MCF 10A (cell line): Measurements from ENCODE around the gene PCYOX1L. TPM values are rescaled to one million over a fixed set of nuclear protein-coding genes. Genes with fewer than 3 reads are reported as not detected.

Experiments used
- BruUV-seq: library from RNA; stranded (reverse); fragments of 400-500 nt; replicated peaks from 2 replicates; lab custom pipeline; 2021; lab: Mats Ljungman, UMichigan
- CTCF ChIA-PET: fragments of 300-600 bp; sonication (Branson Sonifier 250); formaldehyde crosslinking; extraction: SDS; loops from one replicate; lab custom pipeline; 2021; ENCODE audit warnings: antibody characterized with exemption, inconsistent platforms; lab: Yijun Ruan, JAX
- POLR2A ChIA-PET: fragments of 300-600, 350-650 bp; sonication (Branson Sonifier 250); formaldehyde crosslinking; extraction: SDS; loops from one replicate; lab custom pipeline; 2020; ENCODE audit warnings: antibody characterized with exemption, inconsistent platforms; lab: Yijun Ruan, JAX
- DNase-seq: peaks from one replicate; pipeline ENCODE4 v3.0.0-alpha.2; 2018; ENCODE audit not compliant: unreplicated experiment
- H3K27ac Mint-ChIP-seq: one replicate; pipeline ENCODE4 v1.8.0; 2022; ENCODE audit warnings: mild to moderate bottlenecking, low read depth, mixed read lengths; ENCODE audit not compliant: unreplicated experiment
- H3K27me3 Mint-ChIP-seq: one replicate; pipeline ENCODE4 v1.8.0; 2022; ENCODE audit warnings: mixed read lengths; ENCODE audit not compliant: insufficient read depth, unreplicated experiment
- H3K36me3 Mint-ChIP-seq: one replicate; pipeline ENCODE4 v1.8.0; 2022; ENCODE audit warnings: mild to moderate bottlenecking, moderate library complexity, mixed read lengths; ENCODE audit not compliant: insufficient read depth, unreplicated experiment
- H3K4me1 Mint-ChIP-seq: one replicate; pipeline ENCODE4 v1.8.0; 2022; ENCODE audit warnings: mixed read lengths; ENCODE audit not compliant: insufficient read depth, unreplicated experiment
- H3K4me3 Mint-ChIP-seq: one replicate; pipeline ENCODE4 v1.8.0; 2022; ENCODE audit warnings: mild to moderate bottlenecking, moderate library complexity, mixed read lengths; ENCODE audit not compliant: unreplicated experiment
- H3K9me3 Mint-ChIP-seq: one replicate; pipeline ENCODE4 v1.8.0; 2022; ENCODE audit warnings: mixed read lengths; ENCODE audit not compliant: unreplicated experiment
- intact Hi-C: fragments of 100-400 bp; cut with micrococcal nuclease; formaldehyde crosslinking; loops from 2 replicates; pipeline ENCODE4 v1.14.1; 2022
- total RNA-seq: library from RNA; stranded (reverse); gene quantifications from 2 replicates; pipeline ENCODE4 v1.2.3, GENCODE V29; 2022
- TF ChIP-seq, protein P1 (sequence below): fragments of 200-600 bp; IDR thresholded peaks from one replicate; pipeline ENCODE4 v1.8.0; 2022; ENCODE audit warnings: antibody characterized with exemption, mild to moderate bottlenecking; ENCODE audit not compliant: unreplicated experiment

PCYOX1L gene
- total RNA-seq, 1 experiment from 2014 or later = 7.7 TPM

DNA sequence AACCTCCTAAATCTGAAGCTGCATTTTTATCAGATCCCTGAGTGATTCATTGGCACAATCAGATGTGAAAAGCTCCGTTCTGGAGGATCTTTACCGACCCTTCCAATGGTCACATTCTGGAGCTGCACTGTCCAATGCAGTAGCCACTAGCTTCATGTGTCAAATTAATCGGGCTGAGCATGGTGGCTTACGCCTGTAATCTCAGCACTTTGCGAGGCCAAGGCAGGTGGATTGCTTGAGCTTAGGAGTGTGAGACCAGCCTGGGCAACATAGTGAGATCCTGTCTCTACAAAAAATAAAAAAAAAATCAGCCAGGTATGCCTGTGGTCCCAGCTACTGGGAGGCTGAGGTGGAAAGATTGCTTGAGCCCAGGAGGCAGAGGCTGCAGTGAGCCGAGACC lies 17.6 kb downstream of the PCYOX1L start:
- intact Hi-C loops = no loop called here
- DNase-seq = no peak
- H3K4me1 Mint-ChIP-seq = no peaks in the 10 kb centered on the region
- H3K4me3 Mint-ChIP-seq = no peak overlapping the region
- H3K9me3 Mint-ChIP-seq = no peaks in the 10 kb centered on the region
- H3K27ac Mint-ChIP-seq = no peak overlapping the region
- no TSS peak for BruUV-seq
- no peaks in the 10 kb centered on the region for H3K27me3 Mint-ChIP-seq
- CTCF ChIA-PET = interaction anchor here (0.5 to 46.8 kb wide), 9 partner anchors 8 to 243 kb away, joined by 3 to 1231 read pairs (median 45); partner anchors contain the start of genes GRPEL2 and PCYOX1L
- TF ChIP-seq, protein P1, sequence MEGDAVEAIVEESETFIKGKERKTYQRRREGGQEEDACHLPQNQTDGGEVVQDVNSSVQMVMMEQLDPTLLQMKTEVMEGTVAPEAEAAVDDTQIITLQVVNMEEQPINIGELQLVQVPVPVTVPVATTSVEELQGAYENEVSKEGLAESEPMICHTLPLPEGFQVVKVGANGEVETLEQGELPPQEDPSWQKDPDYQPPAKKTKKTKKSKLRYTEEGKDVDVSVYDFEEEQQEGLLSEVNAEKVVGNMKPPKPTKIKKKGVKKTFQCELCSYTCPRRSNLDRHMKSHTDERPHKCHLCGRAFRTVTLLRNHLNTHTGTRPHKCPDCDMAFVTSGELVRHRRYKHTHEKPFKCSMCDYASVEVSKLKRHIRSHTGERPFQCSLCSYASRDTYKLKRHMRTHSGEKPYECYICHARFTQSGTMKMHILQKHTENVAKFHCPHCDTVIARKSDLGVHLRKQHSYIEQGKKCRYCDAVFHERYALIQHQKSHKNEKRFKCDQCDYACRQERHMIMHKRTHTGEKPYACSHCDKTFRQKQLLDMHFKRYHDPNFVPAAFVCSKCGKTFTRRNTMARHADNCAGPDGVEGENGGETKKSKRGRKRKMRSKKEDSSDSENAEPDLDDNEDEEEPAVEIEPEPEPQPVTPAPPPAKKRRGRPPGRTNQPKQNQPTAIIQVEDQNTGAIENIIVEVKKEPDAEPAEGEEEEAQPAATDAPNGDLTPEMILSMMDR = no peak
- POLR2A ChIA-PET = interaction anchor here (0.6 to 1.1 kb wide), 2 partner anchors 52 to 71 kb away, joined by 3 to 5 read pairs; no protein-coding TSS in a partner anchor
- peaks cover 5% of the 10 kb centered on the region for H3K36me3 Mint-ChIP-seq

GRCh38 chr5:149376104-149376503 lies 18.3 kb downstream of the PCYOX1L start:
- ChIA-PET CTCF (interaction anchor here (0.7 to 46.8 kb wide), 9 partner anchors 9 to 246 kb away, joined by 3 to 1231 read pairs (median 45); partner anchors contain the start of genes GRPEL2 and PCYOX1L), POLR2A (interaction anchor here (0.7 to 1.5 kb wide), 3 partner anchors 31 to 135 kb away, joined by 3 to 4 read pairs (median 3); partner anchors contain the start of gene GRPEL2)
- no peak overlapping the region for H3K4me3 Mint-ChIP-seq
- peaks cover 5% of the 10 kb centered on the region for H3K36me3 Mint-ChIP-seq
- no peaks in the 10 kb centered on the region for H3K9me3 Mint-ChIP-seq
- no peak overlapping the region for H3K27ac Mint-ChIP-seq
- intact Hi-C loops = no loop called here
- H3K4me1 Mint-ChIP-seq = no peaks in the 10 kb centered on the region
- no TSS peak for BruUV-seq
- H3K27me3 Mint-ChIP-seq = no peaks in the 10 kb centered on the region
- DNase-seq = no peak
- TF ChIP-seq, protein P1 = no peak

- Mint-ChIP-seq H3K27ac (no peak overlapping the region), H3K9me3 (no peaks in the 10 kb centered on the region), H3K4me3 (no peak overlapping the region), H3K36me3 (peaks cover 5% of the 10 kb centered on the region), H3K27me3 (no peaks in the 10 kb centered on the region), H3K4me1 (no peaks in the 10 kb centered on the region)
- ChIA-PET POLR2A (interaction anchor here (0.7 to 1.5 kb wide), 3 partner anchors 9 to 56 kb away, joined by 3 to 4 read pairs (median 3); partner anchors contain the start of gene GRPEL2), CTCF (interaction anchor here (0.6 to 46.8 kb wide), 7 partner anchors 9 to 675 kb away, joined by 3 to 1231 read pairs (median 45); no protein-coding TSS in a partner anchor)
- TF ChIP-seq, protein P1 = no peak
- DNase-seq = no peak
- BruUV-seq = no TSS peak
- intact Hi-C loops = no loop called here
These were observed 19.0 kb downstream of the PCYOX1L start for GRCh38 chr5:149376711-149377447.

GRCh38 chr5:149378241-149378820 lies 20.5 kb downstream of the PCYOX1L start:
- TF ChIP-seq, protein P1 = no peak
- Mint-ChIP-seq H3K27ac (no peak overlapping the region), H3K9me3 (no peaks in the 10 kb centered on the region), H3K27me3 (no peaks in the 10 kb centered on the region), H3K4me3 (no peak overlapping the region), H3K36me3 (peaks cover 5% of the 10 kb centered on the region), H3K4me1 (no peaks in the 10 kb centered on the region)
- intact Hi-C loops = no loop called here
- ChIA-PET POLR2A (interaction anchor here (0.6 to 1.1 kb wide), 2 partner anchors 9 to 159 kb away, joined by 3 to 4 read pairs; no protein-coding TSS in a partner anchor), CTCF (interaction anchor here (1.4 to 46.8 kb wide), 5 partner anchors 8 to 184 kb away, joined by 7 to 1231 read pairs (median 46); no protein-coding TSS in a partner anchor)
- no peak for DNase-seq
- no TSS peak for BruUV-seq
